HL-60 (cell line): ENCODE measurements around the gene PLSCR5.

ENCODE experiments used
- POLR2AphosphoS5 ChIP-seq: IDR thresholded peaks from 2 replicates; pipeline ENCODE4 v1.6.1; 2012; ENCODE audit warnings: low read depth
- TF ChIP-seq, protein P1 (sequence below): IDR thresholded peaks from one replicate; pipeline ENCODE4 v1.5.1; 2011; ENCODE audit warnings: low read length, control low read depth, inconsistent platforms; ENCODE audit not compliant: insufficient read depth

DNA sequence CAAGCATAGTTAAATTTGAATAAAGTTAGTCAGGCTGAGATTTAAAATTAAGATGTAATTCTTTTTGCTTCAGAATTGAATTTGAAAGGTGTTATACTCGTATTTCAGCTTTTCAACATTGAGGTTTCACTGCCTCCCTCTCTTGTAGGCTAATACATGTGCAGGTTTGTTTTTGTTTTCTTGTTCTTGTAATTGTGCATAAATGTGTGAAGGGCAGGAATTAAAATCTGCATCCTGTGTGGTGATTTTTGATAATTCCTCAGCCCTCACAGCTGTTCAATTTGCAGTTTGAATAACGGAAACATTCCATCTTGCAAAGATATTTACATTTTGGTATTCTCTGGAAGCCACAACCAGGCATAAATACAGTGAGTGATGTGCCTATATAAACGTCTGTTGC, 35.8 kb downstream of the PLSCR5 start:
- TF ChIP-seq, protein P1, sequence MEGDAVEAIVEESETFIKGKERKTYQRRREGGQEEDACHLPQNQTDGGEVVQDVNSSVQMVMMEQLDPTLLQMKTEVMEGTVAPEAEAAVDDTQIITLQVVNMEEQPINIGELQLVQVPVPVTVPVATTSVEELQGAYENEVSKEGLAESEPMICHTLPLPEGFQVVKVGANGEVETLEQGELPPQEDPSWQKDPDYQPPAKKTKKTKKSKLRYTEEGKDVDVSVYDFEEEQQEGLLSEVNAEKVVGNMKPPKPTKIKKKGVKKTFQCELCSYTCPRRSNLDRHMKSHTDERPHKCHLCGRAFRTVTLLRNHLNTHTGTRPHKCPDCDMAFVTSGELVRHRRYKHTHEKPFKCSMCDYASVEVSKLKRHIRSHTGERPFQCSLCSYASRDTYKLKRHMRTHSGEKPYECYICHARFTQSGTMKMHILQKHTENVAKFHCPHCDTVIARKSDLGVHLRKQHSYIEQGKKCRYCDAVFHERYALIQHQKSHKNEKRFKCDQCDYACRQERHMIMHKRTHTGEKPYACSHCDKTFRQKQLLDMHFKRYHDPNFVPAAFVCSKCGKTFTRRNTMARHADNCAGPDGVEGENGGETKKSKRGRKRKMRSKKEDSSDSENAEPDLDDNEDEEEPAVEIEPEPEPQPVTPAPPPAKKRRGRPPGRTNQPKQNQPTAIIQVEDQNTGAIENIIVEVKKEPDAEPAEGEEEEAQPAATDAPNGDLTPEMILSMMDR: no peak
- no peak for TF ChIP-seq POLR2AphosphoS5
